Heart right ventricle (tissue), 16 donors: Measurements from ENCODE around the gene MDN1. TPM values are rescaled to one million over a fixed set of nuclear protein-coding genes. Genes with fewer than 3 reads are reported as not detected.

Experiments used
- ATAC-seq, 8 donors: fragments of 200-7000 bp; cut with Tn5 transposase; one replicate each; pipeline ENCODE4 v1.9.1; 2020; ENCODE audit warnings: mild to moderate bottlenecking in 8 of 8, moderate library complexity in 8 of 8, moderate number of reproducible peaks in 1 of 8
- DNase-seq, 2 donors: peaks; one replicate each; pipeline ENCODE4 v3.0.0-alpha.2; 2020
- H3K27ac ChIP-seq, 10 donors: fragments of 200-600 bp; sonication (generic) in 2 of 10; one replicate each; pipeline versions ENCODE4 v1.5.0 to v1.8.0; 2020 to 2022; ENCODE audit warnings: mild to moderate bottlenecking in 3 of 10
- H3K27me3 ChIP-seq, 7 donors: fragments of 200-600 bp; one replicate each; pipeline ENCODE4 v1.8.0; 2021 to 2022; ENCODE audit warnings: mild to moderate bottlenecking in 2 of 7
- H3K36me3 ChIP-seq, 9 donors: fragments of 200-600 bp; sonication (generic) in 1 of 9; one replicate each; pipeline versions ENCODE4 v1.5.0 to v1.8.0; 2020 to 2022; ENCODE audit warnings: mild to moderate bottlenecking in 2 of 9
- H3K4me1 ChIP-seq, 9 donors: fragments of 200-600 bp; sonication (generic) in 1 of 9; one replicate each; pipeline versions ENCODE4 v1.5.0 to v1.8.0; 2020 to 2022; ENCODE audit warnings: mild to moderate bottlenecking in 4 of 9
- H3K4me3 ChIP-seq, 10 donors: fragments of 200-600 bp; sonication (generic) in 2 of 10; one replicate each; pipeline versions ENCODE4 v1.5.0 to v1.8.0; 2020 to 2022; ENCODE audit warnings: mild to moderate bottlenecking in 7 of 10, moderate library complexity in 2 of 10
- H3K9me3 ChIP-seq, 11 donors: fragments of 200-600 bp in 10 of 11; sonication (generic) in 2 of 11; one replicate each; pipeline versions ENCODE4 v1.5.0 to v1.8.0; 2013 to 2022; ENCODE audit warnings: mild to moderate bottlenecking in 2 of 11, control low read depth in 1 of 11, moderate library complexity in 1 of 11
- CTCF ChIP-seq, 9 donors: fragments of 200-600 bp; sonication (generic) in 2 of 9; IDR thresholded peaks; one replicate each; pipeline versions ENCODE4 v1.5.0 to v1.8.0; 2021 to 2022; ENCODE audit warnings: antibody characterized with exemption in 9 of 9, mild to moderate bottlenecking in 5 of 9, moderate library complexity in 1 of 9
- WGBS, 2 donors: extraction: QIAGEN DNeasy Blood & Tissue Kit; methylation state at CpG; one replicate each; pipeline ENCODE4 v1.1.7; 2013; ENCODE audit warnings: inconsistent platforms in 1 of 2; 5-methylcytosine and 5-hydroxymethylcytosine counted together
- intact Hi-C, 10 donors: fragments of 100-400 bp; cut with DNase I; formaldehyde crosslinking; loops; one replicate each; pipeline versions ENCODE4 v1.11.1 to v1.14.2; 2022
- polyA plus RNA-seq, 2 donors: library from polyadenylated mRNA; stranded (reverse); fragments of 200-250 nt; gene quantifications; one replicate each; pipeline ENCODE4 v1.2.3, GENCODE V29; 2013
- total RNA-seq, 10 donors: library from RNA; stranded (reverse); fragmentation: NEBNext Ultra II Directional in 3 of 10; extraction: Animal tissue kit (Norgen Biotek cat#: 25700) in 3 of 10; gene quantifications; one replicate each; pipeline versions ENCODE4 v1.2.1 to v1.2.4, GENCODE V29; 2021 to 2023
- donor health status: Arrhythmogenic right ventricular cardiomyopathy.
- donor health status: ischemic (EF 13 %, LVEDD 7.1; RV severe dilation, severe dysfunction).
- donor health status: healthy with polysubstance abuse.
- donor health status: DM: no; HTN: yes; CAD: no.
- donor health status: DM: no; HTN: no; CAD: no.
- donor health status: ischemic (EF 25% LVEDD 6.9; RV normal size, moderate dysfunction).
- donor health status: ischemic (EF 25% LVEDD 5.7; RV mildly dilated, moderate dysfunction).
- donor health status: healthy.
- donor health status: DM: yes; HTN: yes; CAD: no.
- donor health status: Ischemic cardiomyopathy.
- donor health status: ischemic (EF 35%, LVEDD 5.7; RV mildly dilated, moderate dysfunction).
- donor health status: nonischemic (EF 11% LVEDD 7.7; RV severe dilation, severe dysfunction).
- donor health status: DM: yes; HTN: yes; CAD: no.
- donor health status: PGD.
- donor health status: ischemic (EF 29% LVEDD 5.4; RV normal size, mild dysfunction).
- donor health status: nonischemic (EF 23%, LVEDD 6.1; RV moderate dilation, normal function).

Gene MDN1
- total and polyA plus RNA-seq, 12 donors = 8.6 to 41.2 (median 27.5) TPM

- TF ChIP-seq CTCF (IDR thresholded peaks at IDR 0.05) = no peak
- H3K36me3 ChIP-seq = peaks cover 0 to 100% (median 57%) of the 10 kb centered on the region in 9 donors
- no peaks in the 10 kb centered on the region for H3K9me3 ChIP-seq
- WGBS, 2 donors = 95 to 99% methylated on average over 7 of the region's 7 CpGs
- H3K4me1 ChIP-seq = peaks cover 0 to 6% (median under 1%) of the 10 kb centered on the region in 9 donors
- H3K4me3 ChIP-seq = no peak overlapping the region
- no peak overlapping the region for H3K27ac ChIP-seq
- ATAC-seq (peak in 1 of 8 donors; percentile 15), DNase-seq (no peak)
- intact Hi-C loops = no loop called here
- H3K27me3 ChIP-seq = no peaks in the 10 kb centered on the region
Observed at GRCh38 chr6:89695667-89696066, 123.9 kb downstream of the MDN1 start.

GRCh38 chr6:89694428-89694827 lies 125.2 kb downstream of the MDN1 start:
- no peak overlapping the region for H3K27ac ChIP-seq
- H3K4me1 ChIP-seq = peaks cover 2 to 16% (median 9%) of the 10 kb centered on the region in 9 donors
- no peaks in the 10 kb centered on the region for H3K27me3 ChIP-seq
- ATAC-seq = no peak
- H3K4me3 ChIP-seq = no peak overlapping the region
- DNase-seq = no peak
- intact Hi-C loops = no loop called here
- H3K36me3 ChIP-seq = peaks cover 0 to 100% (median 50%) of the 10 kb centered on the region in 9 donors
- H3K9me3 ChIP-seq = no peaks in the 10 kb centered on the region
- TF ChIP-seq CTCF (IDR thresholded peaks at IDR 0.05) = peak in 1 of 9 donors; percentile 1
- 96% methylated on average over 4 of the region's 4 CpGs for WGBS, 2 donors

GRCh38 chr6:89693207-89693606 lies 126.4 kb downstream of the MDN1 start:
- 97 to 99% methylated on average over 2 of the region's 2 CpGs for WGBS, 2 donors
- no peak overlapping the region for H3K4me3 ChIP-seq

GRCh38 chr6:89692256-89692655 lies 127.3 kb downstream of the MDN1 start:
- H3K4me1 ChIP-seq = peaks cover 3 to 20% (median 13%) of the 10 kb centered on the region in 9 donors
- H3K9me3 ChIP-seq = no peaks in the 10 kb centered on the region
- intact Hi-C loops = no loop called here
- TF ChIP-seq CTCF (IDR thresholded peaks at IDR 0.05) = no peak
- ATAC-seq = peak in 1 of 8 donors; percentile 11
- no peaks in the 10 kb centered on the region for H3K27me3 ChIP-seq
- H3K36me3 ChIP-seq = peaks cover 0 to 100% (median 55%) of the 10 kb centered on the region in 9 donors
- no peak overlapping the region for H3K4me3 ChIP-seq
- 86 to 90% methylated on average over 9 of the region's 9 CpGs for WGBS, 2 donors
- DNase-seq = no peak
- H3K27ac ChIP-seq = no peak overlapping the region

More at GRCh38 chr6:89693207-89693606, 126.4 kb downstream of the MDN1 start:
- DNase-seq (no peak), ATAC-seq (no peak)
- Histone ChIP-seq H3K36me3 (peaks cover 0 to 100% (median 47%) of the 10 kb centered on the region in 9 donors), H3K4me1 (peaks cover 3 to 20% (median 13%) of the 10 kb centered on the region in 9 donors), H3K9me3 (no peaks in the 10 kb centered on the region), H3K27me3 (no peaks in the 10 kb centered on the region), H3K27ac (no peak overlapping the region)
- TF ChIP-seq CTCF (IDR thresholded peaks at IDR 0.05) = no peak
- intact Hi-C loops = no loop called here
